Gastrocnemius medialis (tissue), 4 donors: ENCODE data around the gene EFHD2. TPM values are rescaled to one million over a fixed set of nuclear protein-coding genes. Genes with fewer than 3 reads are reported as not detected.

Experiments used
- ATAC-seq, 2 donors: fragments of 150-250 bp; one replicate each; pipeline ENCODE4 v1.9.1; 2016
- DNase-seq, 2 donors: peaks; one replicate each; pipeline ENCODE4 v3.0.0-alpha.2; 2019
- H3K27ac ChIP-seq, 4 donors: fragments of 200-600 bp; sonication (generic); 1 replicate in 1 of 4; 2 replicates in 3 of 4; pipeline ENCODE4 v1.5.1; 2016 to 2018; ENCODE audit warnings: mild to moderate bottlenecking in 2 of 4, moderate library complexity in 1 of 4
- H3K27me3 ChIP-seq, 3 donors: fragments of 200-600 bp; sonication (generic) in 2 of 3; 1 replicate in 1 of 3; 2 replicates in 2 of 3; pipeline versions ENCODE4 v1.5.1 to v1.6.0; 2016 to 2019; ENCODE audit warnings: mild to moderate bottlenecking in 1 of 3, moderate library complexity in 1 of 3
- H3K36me3 ChIP-seq, 2 donors: fragments of 200-600 bp; sonication (generic) in 1 of 2; one replicate each; pipeline ENCODE4 v1.5.1; 2017 to 2018
- H3K4me1 ChIP-seq, 2 donors: fragments of 200-600 bp; sonication (generic) in 1 of 2; one replicate each; pipeline ENCODE4 v1.5.1; 2016 to 2017; ENCODE audit warnings: mild to moderate bottlenecking in 2 of 2
- H3K4me3 ChIP-seq, 4 donors: fragments of 200-600 bp; sonication (generic) in 3 of 4; 1 replicate in 1 of 4; 2 replicates in 3 of 4; pipeline ENCODE4 v1.5.1; 2016 to 2019; ENCODE audit warnings: mild to moderate bottlenecking in 2 of 4
- H3K9me3 ChIP-seq, 3 donors: fragments of 200-600 bp; sonication (generic) in 2 of 3; 1 replicate in 1 of 3; 2 replicates in 2 of 3; pipeline ENCODE4 v1.5.1; 2016 to 2019
- CTCF ChIP-seq, 5 experiments: fragments of 450-650 bp in 3 of 5; fragments of 200-600 bp in 2 of 5; sonication (generic) in 2 of 5; IDR thresholded peaks in 4 of 5; conservative IDR thresholded peaks in 1 of 5; 1 replicate in 4 of 5; 2 replicates in 1 of 5; pipeline ENCODE4 v1.5.1; 2016 to 2019; ENCODE audit warnings: antibody characterized with exemption in 5 of 5, mild to moderate bottlenecking in 3 of 5, moderate library complexity in 3 of 5
- POLR2A ChIP-seq, 2 donors: fragments of 450-650 bp; IDR thresholded peaks; one replicate each; pipeline ENCODE4 v1.6.1; 2017; ENCODE audit warnings: antibody characterized with exemption in 2 of 2, mild to moderate bottlenecking in 2 of 2, moderate library complexity in 2 of 2
- in situ Hi-C, 4 donors: fragments of 200-750 bp; cut with MboI; loops; one replicate each; pipeline versions ENCODE4 v1.15.0 to v1.8.0; 2017; ENCODE audit warnings: low sequenced_read_pairs in 4 of 4
- intact Hi-C: fragments of 100-400 bp; cut with DNase I; formaldehyde crosslinking; loops from one replicate; pipeline ENCODE4 v1.15.1; 2023; ENCODE audit warnings: low total_unique reads
- total RNA-seq, 4 donors: library from RNA; depleted of rRNA; stranded (reverse); fragments of >200 nt; gene quantifications; one replicate each; pipeline versions ENCODE4 v1.1.0 to v1.2.3, GENCODE V29; 2016

Gene EFHD2
- total RNA-seq, 4 donors from 2014 or later: 2.9 to 8.1 (median 5.3) TPM

- in situ Hi-C loops (no loop called here), intact Hi-C loops (no loop called here)
- H3K4me1 ChIP-seq: peaks cover 5 to 7% of the 10 kb centered on the region in 2 donors
- ATAC-seq: no peak
- no peak overlapping the region for H3K4me3 ChIP-seq
- no peak for DNase-seq
- H3K27me3 ChIP-seq: peaks cover 0 to 2% (median 2%) of the 10 kb centered on the region in 3 donors
- no peak overlapping the region for H3K27ac ChIP-seq
- no peaks in the 10 kb centered on the region for H3K9me3 ChIP-seq
- no peak for TF ChIP-seq CTCF (IDR thresholded peaks at IDR 0.05 in 4 of 5, conservative IDR thresholded peaks at IDR 0.05 in 1 of 5)
- no peak for TF ChIP-seq POLR2A (IDR thresholded peaks at IDR 0.05)
- no peaks in the 10 kb centered on the region for H3K36me3 ChIP-seq
Measured at GRCh38 chr1:15405106-15405850, 4.4 kb upstream of the EFHD2 start.

- H3K36me3 ChIP-seq: no peaks in the 10 kb centered on the region
- in situ Hi-C loops: no loop called here
- DNase-seq (peak in 1 of 2 donors; percentile 32), ATAC-seq (peak; percentile 47)
- TF ChIP-seq CTCF (IDR thresholded peaks at IDR 0.05 in 4 of 5, conservative IDR thresholded peaks at IDR 0.05 in 1 of 5): no peak
- TF ChIP-seq POLR2A (IDR thresholded peaks at IDR 0.05): no peak
- H3K4me1 ChIP-seq: peaks cover 5 to 12% of the 10 kb centered on the region in 2 donors
- intact Hi-C loops: no loop called here
- H3K4me3 ChIP-seq: no peak overlapping the region
- H3K27ac ChIP-seq: peak overlapping the region in 1 of 4 donors; percentile 21
- H3K9me3 ChIP-seq: no peaks in the 10 kb centered on the region
- H3K27me3 ChIP-seq: peaks cover 4 to 15% (median 11%) of the 10 kb centered on the region in 3 donors
Measured at GRCh38 chr1:15406614-15407559, 2.8 kb upstream of the EFHD2 start.

GRCh38 chr1:15407580-15407979 lies 2.1 kb upstream of the EFHD2 start:
- Histone ChIP-seq H3K36me3 (no peaks in the 10 kb centered on the region), H3K4me3 (no peak overlapping the region), H3K27ac (peak overlapping the region in 1 of 4 donors; percentile 21), H3K4me1 (peaks cover 5 to 12% of the 10 kb centered on the region in 2 donors), H3K9me3 (no peaks in the 10 kb centered on the region), H3K27me3 (peaks cover 4 to 15% (median 11%) of the 10 kb centered on the region in 3 donors)
- no peak for ATAC-seq
- TF ChIP-seq POLR2A (IDR thresholded peaks at IDR 0.05) (no peak), CTCF (IDR thresholded peaks at IDR 0.05 in 4 of 5, conservative IDR thresholded peaks at IDR 0.05 in 1 of 5) (no peak)
- intact Hi-C loops (no loop called here), in situ Hi-C loops (no loop called here)
- DNase-seq: no peak

GRCh38 chr1:15408890-15409387 lies 749 bp upstream of the EFHD2 start:
- Histone ChIP-seq H3K9me3 (no peaks in the 10 kb centered on the region), H3K36me3 (no peaks in the 10 kb centered on the region), H3K27ac (peak overlapping the region in 2 of 4 donors; percentile 42 to 56), H3K27me3 (peaks cover 4 to 15% (median 11%) of the 10 kb centered on the region in 3 donors), H3K4me3 (peak overlapping the region; percentile 61 to 69 (median 64)), H3K4me1 (peaks cover 5 to 12% of the 10 kb centered on the region in 2 donors)
- in situ Hi-C loops: no loop called here
- DNase-seq: no peak
- ATAC-seq: no peak
- TF ChIP-seq CTCF (IDR thresholded peaks at IDR 0.05 in 4 of 5, conservative IDR thresholded peaks at IDR 0.05 in 1 of 5) (no peak), POLR2A (IDR thresholded peaks at IDR 0.05) (no peak)
- intact Hi-C loops: no loop called here
